Right lobe of liver (tissue), 4 donors: ENCODE results near the gene LDB2.

Experiments used
- CTCF ChIP-seq, 4 donors: fragments of 200-600 bp in 3 of 4; fragments of 450-650 bp in 1 of 4; IDR thresholded peaks; one replicate each; pipeline versions ENCODE4 v1.5.1 to v1.8.0; 2016 to 2022; ENCODE audit warnings: antibody characterized with exemption in 4 of 4, mild to moderate bottlenecking in 2 of 4
- POLR2A ChIP-seq: fragments of 450-650 bp; IDR thresholded peaks from one replicate; pipeline ENCODE4 v1.6.1; 2017; ENCODE audit warnings: antibody characterized with exemption, mild to moderate bottlenecking
- donor health status: DM: no; HTN: no; CAD: no.
- donor health status: DM: no; HTN: no; CAD: no.
- donor health status: DM: no; HTN: yes; CAD: no.

- TF ChIP-seq CTCF (IDR thresholded peaks at IDR 0.05) (no peak), POLR2A (no peak)
Observed at GRCh38 chr4:16488084-16488483, 410.4 kb downstream of the LDB2 start.
